SU-DHL-6 (cell line): ENCODE results near the gene RCAN1.

Source experiments
- H2AFZ ChIP-seq: fragments of 200-600 bp; sonication (generic); 2 replicates; pipeline ENCODE4 v1.6.1; 2014; ENCODE audit warnings: low read depth, mild to moderate bottlenecking, moderate library complexity, mixed read lengths, antibody characterized with exemption, low read length; ENCODE audit not compliant: severe bottlenecking
- H3F3A ChIP-seq: fragments of 200-600 bp; shearing (Covaris generic); 2 replicates; pipeline ENCODE4 v1.6.0; 2016; ENCODE audit warnings: antibody characterized with exemption, mild to moderate bottlenecking; ENCODE audit not compliant: insufficient read depth
- H3K27ac ChIP-seq: fragments of 200-600 bp; sonication (generic); 2 replicates; pipeline ENCODE4 v1.5.1; 2016; ENCODE audit warnings: low read depth, mild to moderate bottlenecking, low read length, moderate library complexity, mixed read lengths
- H3K27me3 ChIP-seq: fragments of 200-600 bp; sonication (generic), shearing (Covaris generic); 2 replicates; pipeline ENCODE4 v1.6.0; 2014; ENCODE audit warnings: mild to moderate bottlenecking, low read length
- H3K36me3 ChIP-seq: fragments of 200-600 bp; sonication (generic); 2 replicates; pipeline ENCODE4 v1.6.1; 2014; ENCODE audit warnings: mild to moderate bottlenecking, low read length, mixed read lengths
- H3K4me2 ChIP-seq: fragments of 300-600, 200-600 bp; shearing (Covaris generic), sonication (generic); 2 replicates; pipeline ENCODE4 v1.6.0; 2014; ENCODE audit warnings: low read length, low read depth, mild to moderate bottlenecking; ENCODE audit not compliant: poor library complexity, severe bottlenecking
- H3K4me3 ChIP-seq: fragments of 200-600 bp; sonication (generic); 2 replicates; pipeline ENCODE4 v1.5.1; 2014; ENCODE audit warnings: antibody characterized with exemption, low read length, mild to moderate bottlenecking, mixed read lengths; ENCODE audit not compliant: insufficient read depth, poor library complexity, severe bottlenecking
- H3K79me2 ChIP-seq: fragments of 200-600 bp; sonication (generic); 2 replicates; pipeline ENCODE4 v1.6.1; 2014; ENCODE audit warnings: mild to moderate bottlenecking, low read length, moderate library complexity; ENCODE audit not compliant: insufficient read depth
- H3K9ac ChIP-seq: fragments of 200-600 bp; sonication (generic); 2 replicates; pipeline ENCODE4 v1.7.0; 2014; ENCODE audit warnings: mild to moderate bottlenecking, low read length
- H3K9me2 ChIP-seq: fragments of 200-600 bp; sonication (generic); replicated peaks from 2 replicates; pipeline ENCODE4 v1.6.1; 2014; ENCODE audit warnings: low read length; ENCODE audit not compliant: insufficient read depth
- H3K9me3 ChIP-seq: fragments of 200-600 bp; sonication (generic); 2 replicates; pipeline ENCODE4 v1.6.1; 2014; ENCODE audit warnings: low read length, mixed read lengths; ENCODE audit not compliant: insufficient read depth
- H4K20me1 ChIP-seq: fragments of 200-600 bp; sonication (generic); 2 replicates; pipeline ENCODE4 v1.6.1; 2014; ENCODE audit warnings: low read depth, mild to moderate bottlenecking, antibody characterized with exemption, low read length, moderate library complexity, mixed read lengths
- EZH2phosphoT487 ChIP-seq: fragments of 200-600 bp; sonication (generic), shearing (Covaris generic); conservative IDR thresholded peaks from 2 replicates; pipeline ENCODE4 v1.6.1; 2018; ENCODE audit warnings: mild to moderate bottlenecking, antibody characterized with exemption, low read length, moderate library complexity, mixed read lengths
- TF ChIP-seq, protein P1 (sequence below): fragments of 200-600 bp; sonication (generic); IDR thresholded peaks from one replicate; pipeline ENCODE4 v1.5.1; 2017; ENCODE audit warnings: antibody characterized with exemption, mild to moderate bottlenecking, low read length, moderate library complexity; ENCODE audit not compliant: insufficient read depth, poor library complexity, severe bottlenecking

The RCAN1 gene

DNA sequence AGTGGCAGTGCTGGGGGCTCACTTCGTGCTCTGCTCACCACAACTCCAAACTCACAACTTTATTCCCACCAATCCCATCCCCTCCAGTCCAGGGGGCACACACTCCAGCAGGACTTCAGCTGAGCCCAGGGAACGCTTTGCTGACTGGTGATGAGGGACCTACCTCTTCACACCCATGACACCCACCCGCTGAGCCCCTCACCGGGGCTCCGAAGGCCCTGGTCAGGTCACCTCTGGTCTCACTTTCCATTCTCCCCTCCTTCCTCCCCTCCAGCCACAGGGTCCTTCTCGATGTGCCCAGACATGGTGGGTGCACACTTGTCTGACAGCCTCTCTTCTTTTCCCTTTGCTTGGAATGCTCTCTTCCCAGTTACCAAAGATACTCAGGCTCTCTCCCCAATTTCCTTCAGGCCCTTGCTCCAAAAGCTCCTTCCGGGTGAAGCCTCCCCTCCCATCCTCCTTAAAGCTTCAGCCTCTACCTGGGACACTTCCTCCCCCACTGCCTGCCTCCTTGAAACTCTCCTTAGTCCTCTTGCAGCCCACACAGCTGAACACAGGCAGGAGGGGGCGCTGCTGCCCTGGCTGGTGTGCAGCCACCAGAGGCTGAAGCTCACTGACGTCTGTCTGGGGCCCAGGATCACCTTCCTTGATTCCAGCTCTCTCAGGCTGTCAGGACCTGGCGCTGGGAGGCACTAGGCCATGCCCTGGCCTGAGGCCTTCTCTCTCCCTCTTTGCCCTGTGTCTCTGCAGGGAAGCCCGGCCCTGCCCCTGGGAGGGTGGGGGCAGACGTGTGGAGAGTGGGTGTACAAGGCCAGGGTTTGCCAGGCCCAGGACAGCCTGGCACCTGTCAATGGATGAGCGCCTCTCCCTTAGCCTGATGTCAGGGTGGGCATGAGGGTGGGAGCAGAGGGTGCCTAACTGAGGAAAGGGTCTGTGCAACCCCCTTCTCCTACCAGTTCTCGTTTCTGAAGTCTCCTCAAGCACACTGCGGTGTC is 104.5 kb downstream of the RCAN1 start:
- Histone ChIP-seq H3K79me2 (no peaks in the 10 kb centered on the region), H3K27me3 (no peaks in the 10 kb centered on the region), H3K9me2 (no peaks in the 10 kb centered on the region), H3K9me3 (no peaks in the 10 kb centered on the region), H2AFZ (no peak overlapping the region), H4K20me1 (no peaks in the 10 kb centered on the region), H3K36me3 (no peaks in the 10 kb centered on the region), H3K9ac (no peak overlapping the region), H3F3A (no peaks in the 10 kb centered on the region), H3K27ac (no peak overlapping the region), H3K4me2 (no peak overlapping the region), H3K4me3 (no peak overlapping the region)
- TF ChIP-seq EZH2phosphoT487, result no peak
- TF ChIP-seq, protein P1, sequence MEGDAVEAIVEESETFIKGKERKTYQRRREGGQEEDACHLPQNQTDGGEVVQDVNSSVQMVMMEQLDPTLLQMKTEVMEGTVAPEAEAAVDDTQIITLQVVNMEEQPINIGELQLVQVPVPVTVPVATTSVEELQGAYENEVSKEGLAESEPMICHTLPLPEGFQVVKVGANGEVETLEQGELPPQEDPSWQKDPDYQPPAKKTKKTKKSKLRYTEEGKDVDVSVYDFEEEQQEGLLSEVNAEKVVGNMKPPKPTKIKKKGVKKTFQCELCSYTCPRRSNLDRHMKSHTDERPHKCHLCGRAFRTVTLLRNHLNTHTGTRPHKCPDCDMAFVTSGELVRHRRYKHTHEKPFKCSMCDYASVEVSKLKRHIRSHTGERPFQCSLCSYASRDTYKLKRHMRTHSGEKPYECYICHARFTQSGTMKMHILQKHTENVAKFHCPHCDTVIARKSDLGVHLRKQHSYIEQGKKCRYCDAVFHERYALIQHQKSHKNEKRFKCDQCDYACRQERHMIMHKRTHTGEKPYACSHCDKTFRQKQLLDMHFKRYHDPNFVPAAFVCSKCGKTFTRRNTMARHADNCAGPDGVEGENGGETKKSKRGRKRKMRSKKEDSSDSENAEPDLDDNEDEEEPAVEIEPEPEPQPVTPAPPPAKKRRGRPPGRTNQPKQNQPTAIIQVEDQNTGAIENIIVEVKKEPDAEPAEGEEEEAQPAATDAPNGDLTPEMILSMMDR, result peak; percentile 72

DNA sequence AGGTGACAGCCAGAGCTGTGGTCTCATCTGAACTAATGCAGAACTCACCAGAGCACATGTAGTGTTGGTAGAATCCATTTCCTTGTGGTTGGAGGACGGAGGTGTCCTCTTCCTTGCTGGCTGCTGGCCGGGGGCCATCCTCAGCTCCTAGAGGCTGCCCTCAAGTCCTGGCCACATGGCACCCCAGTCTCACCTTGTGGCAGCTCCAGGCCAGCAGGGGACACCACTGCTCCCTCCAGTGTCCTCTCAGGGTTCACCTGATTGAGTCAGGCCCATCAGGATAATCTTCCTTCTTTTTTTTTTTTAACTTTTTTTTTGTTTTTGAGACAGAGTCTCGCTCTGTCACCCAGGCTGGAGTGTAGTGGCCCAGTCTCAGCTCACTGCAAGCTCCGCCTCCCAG is 105.8 kb downstream of the RCAN1 start:
- H3K4me3 ChIP-seq, result no peak overlapping the region
- no peaks in the 10 kb centered on the region for H3F3A ChIP-seq
- no peaks in the 10 kb centered on the region for H3K27me3 ChIP-seq
- no peak overlapping the region for H3K4me2 ChIP-seq
- no peak overlapping the region for H3K27ac ChIP-seq
- no peak overlapping the region for H2AFZ ChIP-seq
- no peak for TF ChIP-seq EZH2phosphoT487
- TF ChIP-seq, protein P1, result no peak
- H3K9me2 ChIP-seq, result no peaks in the 10 kb centered on the region
- no peaks in the 10 kb centered on the region for H3K79me2 ChIP-seq
- no peaks in the 10 kb centered on the region for H4K20me1 ChIP-seq
- no peaks in the 10 kb centered on the region for H3K36me3 ChIP-seq
- H3K9me3 ChIP-seq, result no peaks in the 10 kb centered on the region
- no peak overlapping the region for H3K9ac ChIP-seq

DNA sequence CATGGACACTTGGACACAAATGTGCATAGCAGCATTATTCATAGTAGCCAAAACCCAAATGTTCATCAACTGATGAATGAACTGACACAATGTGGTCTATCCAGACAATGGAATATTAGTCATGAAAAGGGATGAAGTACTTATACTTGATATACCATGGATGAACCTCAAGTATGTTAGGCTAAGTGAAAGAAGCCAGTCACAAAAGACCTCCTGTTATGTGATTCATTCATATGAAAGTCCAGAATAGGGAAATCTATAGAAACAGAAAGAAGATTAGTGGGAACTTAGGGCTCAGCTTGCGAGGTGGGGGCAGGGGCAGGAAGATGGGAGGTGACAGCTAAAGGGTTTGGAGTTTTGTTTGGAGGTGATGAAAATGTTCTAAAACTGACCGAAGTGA is 110.3 kb downstream of the RCAN1 start:
- no peaks in the 10 kb centered on the region for H3K9me3 ChIP-seq
- TF ChIP-seq, protein P1, result no peak
- TF ChIP-seq EZH2phosphoT487, result no peak
- no peaks in the 10 kb centered on the region for H3K79me2 ChIP-seq
- no peak overlapping the region for H2AFZ ChIP-seq
- H3K27me3 ChIP-seq, result no peaks in the 10 kb centered on the region
- H3K9ac ChIP-seq, result no peak overlapping the region
- H3F3A ChIP-seq, result no peaks in the 10 kb centered on the region
- no peaks in the 10 kb centered on the region for H3K9me2 ChIP-seq
- H3K36me3 ChIP-seq, result no peaks in the 10 kb centered on the region
- H3K27ac ChIP-seq, result no peak overlapping the region
- H3K4me3 ChIP-seq, result no peak overlapping the region
- no peaks in the 10 kb centered on the region for H4K20me1 ChIP-seq
- H3K4me2 ChIP-seq, result no peak overlapping the region
